Neural crest cell (in vitro differentiated cells): ENCODE measurements around the gene MT1G. TPM values are rescaled to one million over a fixed set of nuclear protein-coding genes. Genes with fewer than 3 reads are reported as not detected.
"Not testable (repeated sequence)": the region's sequence is repeated elsewhere in the genome, so short reads cannot be mapped to it uniquely, and the experiment has no call there.

Source experiments
- DNase-seq: peaks from one replicate; pipeline ENCODE4 v3.0.0; 2021; ENCODE audit warnings: low read depth, mixed read lengths, low spot score
- H3K27ac Mint-ChIP-seq: one replicate; pipeline ENCODE4 v1.8.0; 2021; ENCODE audit warnings: mild to moderate bottlenecking, mixed read lengths; ENCODE audit not compliant: unreplicated experiment
- H3K27me3 Mint-ChIP-seq: 2 replicates; pipeline ENCODE4 v1.8.0; 2021; ENCODE audit warnings: low read depth, mild to moderate bottlenecking, mixed read lengths
- H3K36me3 Mint-ChIP-seq: 2 replicates; pipeline ENCODE4 v1.8.0; 2021; ENCODE audit warnings: low read depth, mild to moderate bottlenecking, mixed read lengths
- H3K4me1 Mint-ChIP-seq: 2 replicates; pipeline ENCODE4 v1.8.0; 2021; ENCODE audit warnings: mixed read lengths
- H3K4me3 Mint-ChIP-seq: one replicate; pipeline ENCODE4 v1.8.0; 2021; ENCODE audit warnings: mild to moderate bottlenecking, mixed read lengths
- H3K9me3 Mint-ChIP-seq: 2 replicates; pipeline ENCODE4 v1.8.0; 2021; ENCODE audit warnings: mixed read lengths
- total RNA-seq: library from RNA; stranded (reverse); gene quantifications from 2 replicates; pipeline ENCODE4 v1.2.1, GENCODE V29; 2021
- TF ChIP-seq, protein P1 (sequence below): fragments of 200-600 bp; sonication (generic); conservative IDR thresholded peaks from 2 replicates; pipeline ENCODE4 v1.5.0; 2021; ENCODE audit warnings: antibody characterized with exemption, mild to moderate bottlenecking

MT1G gene
- total RNA-seq, 1 donor from 2014 or later: not detected

DNA sequence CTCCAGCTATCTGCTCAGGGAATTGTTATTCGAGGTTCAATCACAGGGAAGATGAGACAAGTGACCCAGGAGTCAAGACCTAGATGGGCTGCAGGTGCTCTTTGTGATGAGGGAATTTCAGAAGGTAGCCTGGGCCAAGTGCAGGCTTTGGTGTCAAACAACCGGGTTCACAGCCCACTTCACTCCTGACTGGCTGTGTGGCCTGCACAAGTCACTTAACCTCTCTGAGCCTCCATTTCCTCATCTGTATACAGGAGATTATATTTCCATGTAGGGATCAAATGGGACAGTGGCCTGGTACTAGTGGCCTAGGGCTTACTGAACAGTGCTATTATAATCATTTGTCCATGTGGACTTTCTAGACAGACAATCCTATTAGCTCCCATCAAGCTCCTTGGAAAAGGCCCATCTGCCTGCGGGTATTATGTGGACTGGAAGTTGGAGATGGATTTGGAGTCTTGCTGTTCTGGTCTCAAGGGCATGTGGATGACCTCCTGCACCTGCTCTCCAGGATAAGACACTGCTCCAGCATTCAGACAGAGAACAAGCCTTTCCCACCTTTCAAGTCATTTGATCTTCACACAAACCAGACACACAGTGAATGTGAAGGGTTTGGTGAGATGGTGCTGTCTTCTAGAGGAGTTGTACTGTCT lies 11.3 kb upstream of the MT1G start:
- H3K27ac Mint-ChIP-seq: no peak overlapping the region
- no peaks in the 10 kb centered on the region for H3K9me3 Mint-ChIP-seq
- H3K4me3 Mint-ChIP-seq: no peak overlapping the region
- no peaks in the 10 kb centered on the region for H3K36me3 Mint-ChIP-seq
- H3K4me1 Mint-ChIP-seq: peaks cover 14% of the 10 kb centered on the region
- TF ChIP-seq, protein P1, sequence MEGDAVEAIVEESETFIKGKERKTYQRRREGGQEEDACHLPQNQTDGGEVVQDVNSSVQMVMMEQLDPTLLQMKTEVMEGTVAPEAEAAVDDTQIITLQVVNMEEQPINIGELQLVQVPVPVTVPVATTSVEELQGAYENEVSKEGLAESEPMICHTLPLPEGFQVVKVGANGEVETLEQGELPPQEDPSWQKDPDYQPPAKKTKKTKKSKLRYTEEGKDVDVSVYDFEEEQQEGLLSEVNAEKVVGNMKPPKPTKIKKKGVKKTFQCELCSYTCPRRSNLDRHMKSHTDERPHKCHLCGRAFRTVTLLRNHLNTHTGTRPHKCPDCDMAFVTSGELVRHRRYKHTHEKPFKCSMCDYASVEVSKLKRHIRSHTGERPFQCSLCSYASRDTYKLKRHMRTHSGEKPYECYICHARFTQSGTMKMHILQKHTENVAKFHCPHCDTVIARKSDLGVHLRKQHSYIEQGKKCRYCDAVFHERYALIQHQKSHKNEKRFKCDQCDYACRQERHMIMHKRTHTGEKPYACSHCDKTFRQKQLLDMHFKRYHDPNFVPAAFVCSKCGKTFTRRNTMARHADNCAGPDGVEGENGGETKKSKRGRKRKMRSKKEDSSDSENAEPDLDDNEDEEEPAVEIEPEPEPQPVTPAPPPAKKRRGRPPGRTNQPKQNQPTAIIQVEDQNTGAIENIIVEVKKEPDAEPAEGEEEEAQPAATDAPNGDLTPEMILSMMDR: no peak
- DNase-seq: no peak
- H3K27me3 Mint-ChIP-seq: peaks cover 40% of the 10 kb centered on the region

DNA sequence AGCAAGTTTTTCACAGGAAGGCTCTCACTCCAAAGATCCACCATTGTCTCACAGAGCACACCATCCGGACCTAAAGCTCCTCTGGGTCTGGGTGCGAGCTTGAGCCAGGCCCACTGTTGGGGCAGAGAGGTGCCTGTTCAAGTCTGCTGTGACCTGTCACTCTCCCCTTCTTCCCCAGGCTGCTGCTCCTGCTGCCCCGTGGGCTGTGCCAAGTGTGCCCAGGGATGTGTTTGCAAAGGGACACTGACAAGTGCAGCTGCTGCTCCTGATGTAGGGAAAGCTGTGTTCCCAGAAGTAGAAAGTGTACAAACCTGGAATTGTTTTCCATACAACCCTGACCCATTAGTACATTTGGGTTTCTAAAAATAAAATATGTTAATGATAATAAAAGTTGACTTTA lies 9.6 kb upstream of the MT1G start:
- no peak overlapping the region for H3K4me3 Mint-ChIP-seq
- peaks cover 14% of the 10 kb centered on the region for H3K4me1 Mint-ChIP-seq
- TF ChIP-seq, protein P1: no peak
- DNase-seq: no peak
- peaks cover 57% of the 10 kb centered on the region for H3K27me3 Mint-ChIP-seq
- H3K27ac Mint-ChIP-seq: no peak overlapping the region
- no peaks in the 10 kb centered on the region for H3K9me3 Mint-ChIP-seq
- no peaks in the 10 kb centered on the region for H3K36me3 Mint-ChIP-seq

DNA sequence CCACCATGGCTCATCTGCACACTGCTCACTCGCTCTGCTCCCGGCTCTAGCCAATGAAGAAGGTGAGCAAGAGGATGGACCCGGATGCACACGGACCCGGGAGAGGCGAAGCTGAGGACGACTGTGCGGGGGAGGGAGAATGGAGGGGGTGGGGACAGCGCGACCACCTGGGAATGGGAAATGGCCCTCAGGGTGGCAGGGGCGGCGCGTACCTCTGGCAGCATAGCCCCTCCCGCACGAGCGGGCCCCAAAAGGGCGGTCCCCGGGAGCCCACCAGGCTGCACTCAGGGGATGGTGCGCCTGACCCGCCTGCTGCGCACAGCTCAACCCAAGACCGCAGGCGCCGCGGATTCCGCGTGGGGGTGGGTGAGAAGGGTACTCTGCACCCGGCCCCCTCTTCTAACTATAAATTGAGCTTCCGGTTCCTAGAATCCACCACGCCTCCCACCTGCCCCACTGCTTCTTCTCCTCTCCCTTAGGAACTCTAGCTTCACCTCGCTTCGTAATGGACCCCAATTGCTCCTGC lies 7.9 kb upstream of the MT1G start:
- Mint-ChIP-seq H3K4me3 (no peak overlapping the region), H3K4me1 (peaks cover under 1% of the 10 kb centered on the region), H3K36me3 (no peaks in the 10 kb centered on the region), H3K27me3 (peaks cover 72% of the 10 kb centered on the region), H3K9me3 (no peaks in the 10 kb centered on the region), H3K27ac (no peak overlapping the region)
- no peak for DNase-seq
- TF ChIP-seq, protein P1: no peak

DNA sequence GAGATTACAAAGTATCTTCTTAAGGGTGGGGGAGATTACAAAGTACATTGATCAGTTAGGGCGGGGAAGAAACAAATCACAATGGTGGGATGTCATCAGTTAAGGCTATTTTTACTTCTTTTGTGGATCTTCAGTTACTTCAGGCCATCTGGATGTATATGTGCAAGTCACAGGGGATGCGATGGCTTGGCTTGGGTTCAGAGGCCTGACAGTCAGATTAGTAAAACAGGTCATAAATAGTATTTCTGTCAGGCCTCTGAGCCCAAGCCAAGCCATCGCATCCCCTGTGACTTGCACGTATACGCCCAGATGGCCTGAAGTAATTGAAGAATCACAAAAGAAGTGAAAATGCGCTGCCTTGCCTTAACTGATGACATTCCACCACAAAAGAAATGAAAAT lies 6.7 kb upstream of the MT1G start:
- peaks cover 84% of the 10 kb centered on the region for H3K27me3 Mint-ChIP-seq
- not testable (repeated sequence) for DNase-seq, H3K4me3 Mint-ChIP-seq, H3K36me3 Mint-ChIP-seq, H3K27ac Mint-ChIP-seq, H3K9me3 Mint-ChIP-seq, H3K4me1 Mint-ChIP-seq

GRCh38 chr16:56673921-56674320 lies 6.1 kb upstream of the MT1G start:
- H3K9me3 Mint-ChIP-seq: no peaks in the 10 kb centered on the region
- H3K4me3 Mint-ChIP-seq: no peak overlapping the region
- H3K27me3 Mint-ChIP-seq: peaks cover 90% of the 10 kb centered on the region
- no peaks in the 10 kb centered on the region for H3K4me1 Mint-ChIP-seq
- TF ChIP-seq, protein P1: peak; percentile 71
- H3K27ac Mint-ChIP-seq: no peak overlapping the region
- no peaks in the 10 kb centered on the region for H3K36me3 Mint-ChIP-seq
- no peak for DNase-seq

- Mint-ChIP-seq H3K36me3 (no peaks in the 10 kb centered on the region), H3K4me1 (no peaks in the 10 kb centered on the region), H3K27me3 (peaks cover 97% of the 10 kb centered on the region), H3K9me3 (no peaks in the 10 kb centered on the region), H3K27ac (no peak overlapping the region), H3K4me3 (no peak overlapping the region)
- no peak for DNase-seq
- TF ChIP-seq, protein P1: no peak
These were observed 5.1 kb upstream of the MT1G start for GRCh38 chr16:56672761-56673536.

DNA sequence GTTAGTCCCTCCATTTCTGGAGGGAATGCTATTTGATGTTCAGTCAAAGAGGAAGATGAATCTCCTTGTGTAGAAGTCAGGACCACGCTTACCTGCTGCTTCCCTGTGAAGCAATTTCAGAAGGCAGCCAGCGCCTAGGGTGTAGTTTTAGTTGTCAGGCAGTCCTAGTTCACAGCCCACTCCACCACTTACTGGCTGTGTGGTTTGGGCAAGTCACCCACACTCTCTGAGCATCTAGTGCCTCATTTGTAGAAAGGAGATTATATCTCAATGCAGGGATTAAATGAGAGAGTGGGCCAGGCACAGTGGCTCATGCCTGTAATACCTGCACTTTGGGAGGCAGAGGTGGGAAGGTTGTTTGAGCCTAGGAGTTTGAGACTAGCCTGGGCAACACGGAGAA lies 4.3 kb upstream of the MT1G start:
- peaks cover 96% of the 10 kb centered on the region for H3K27me3 Mint-ChIP-seq
- not testable (repeated sequence) for H3K27ac Mint-ChIP-seq, H3K36me3 Mint-ChIP-seq, H3K4me1 Mint-ChIP-seq, H3K4me3 Mint-ChIP-seq, DNase-seq, H3K9me3 Mint-ChIP-seq

DNA sequence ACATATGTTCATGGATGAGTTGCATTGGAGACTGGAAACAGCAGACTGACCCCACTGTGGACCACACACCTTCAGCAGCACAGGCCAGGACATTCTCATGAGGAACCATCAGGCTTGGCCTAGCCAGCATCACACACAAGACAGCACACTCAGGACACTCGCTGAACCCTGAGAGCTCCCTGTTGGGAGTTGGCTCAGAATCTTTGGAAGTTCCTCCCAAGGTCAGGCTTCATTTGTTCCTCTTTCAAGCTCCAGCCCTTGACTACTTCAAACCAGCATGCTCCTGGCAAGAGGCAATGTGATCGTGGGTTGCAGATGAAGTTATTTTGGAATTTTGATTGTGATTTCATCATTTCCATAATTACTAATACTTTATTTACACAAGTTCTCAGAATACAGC lies 3.8 kb upstream of the MT1G start:
- not testable (repeated sequence) for H3K36me3 Mint-ChIP-seq, H3K4me3 Mint-ChIP-seq, DNase-seq, H3K4me1 Mint-ChIP-seq, H3K9me3 Mint-ChIP-seq, H3K27ac Mint-ChIP-seq
- peaks cover 98% of the 10 kb centered on the region for H3K27me3 Mint-ChIP-seq
